ENCODE data around the gene ZNF236. TPM values are rescaled to one million over a fixed set of nuclear protein-coding genes. Genes with fewer than 3 reads are reported as not detected.

Gene ZNF236
- total RNA-seq, 2 donors from 2014 or later = 9.7 to 16.9 TPM

GRCh38 chr18:76821875-76822505 lies 367 bp upstream of the ZNF236 start:
- Histone ChIP-seq H3K9ac (ENCODE audit: low read depth in 2 of 2, low read length in 2 of 2) (peak overlapping the region; percentile 90 to 98), H3K27me3 (no peaks in the 10 kb centered on the region), H3K9me3 (no peaks in the 10 kb centered on the region), H3K4me3 (peak overlapping the region; percentile 80), H3K4me1 (peaks cover 6% of the 10 kb centered on the region), H3K36me3 (no peaks in the 10 kb centered on the region), H3K27ac (peak overlapping the region; percentile 91)
- TF ChIP-seq CTCF (IDR thresholded peaks at IDR 0.05) = no peak
- intact Hi-C loops (cut with DNase I) = no loop called here
- DNase-seq = peak; percentile 64

- peak overlapping the region; percentile 62 for H3K4me3 ChIP-seq
- no peaks in the 10 kb centered on the region for H3K27me3 ChIP-seq
- DNase-seq = peak; percentile 25
- intact Hi-C loops (cut with DNase I) = no loop called here
- no peak for TF ChIP-seq CTCF (IDR thresholded peaks at IDR 0.05)
- peaks cover 6% of the 10 kb centered on the region for H3K4me1 ChIP-seq
- peak overlapping the region; percentile 67 for H3K27ac ChIP-seq
- H3K36me3 ChIP-seq = no peaks in the 10 kb centered on the region
- no peaks in the 10 kb centered on the region for H3K9me3 ChIP-seq
- H3K9ac ChIP-seq (ENCODE audit: low read depth in 2 of 2, low read length in 2 of 2) = peak overlapping the region; percentile 82 to 84
These were observed 793 bp downstream of the ZNF236 start for GRCh38 chr18:76823161-76823538.

- Histone ChIP-seq H3K27me3 (no peaks in the 10 kb centered on the region), H3K9me3 (no peaks in the 10 kb centered on the region), H3K4me1 (peaks cover 6% of the 10 kb centered on the region), H3K27ac (no peak overlapping the region), H3K4me3 (peak overlapping the region; percentile 62), H3K36me3 (no peaks in the 10 kb centered on the region), H3K9ac (ENCODE audit: low read depth in 2 of 2, low read length in 2 of 2) (peak overlapping the region in 1 of 2 donors; percentile 82)
- no peak for TF ChIP-seq CTCF (IDR thresholded peaks at IDR 0.05)
- DNase-seq = peak; percentile 37
- intact Hi-C loops (cut with DNase I) = no loop called here
These were observed 1.2 kb downstream of the ZNF236 start for GRCh38 chr18:76823587-76824011.

GRCh38 chr18:76824145-76824676 lies 1.9 kb downstream of the ZNF236 start:
- Histone ChIP-seq H3K4me1 (peaks cover 6% of the 10 kb centered on the region), H3K27ac (no peak overlapping the region), H3K4me3 (no peak overlapping the region), H3K27me3 (no peaks in the 10 kb centered on the region), H3K9me3 (no peaks in the 10 kb centered on the region), H3K9ac (ENCODE audit: low read depth in 2 of 2, low read length in 2 of 2) (no peak overlapping the region), H3K36me3 (no peaks in the 10 kb centered on the region)
- intact Hi-C loops (cut with DNase I) = no loop called here
- no peak for DNase-seq
- no peak for TF ChIP-seq CTCF (IDR thresholded peaks at IDR 0.05)

GRCh38 chr18:76824754-76825153 lies 2.4 kb downstream of the ZNF236 start:
- Histone ChIP-seq H3K27me3 (no peaks in the 10 kb centered on the region), H3K4me1 (peaks cover 6% of the 10 kb centered on the region), H3K9me3 (no peaks in the 10 kb centered on the region), H3K27ac (no peak overlapping the region), H3K36me3 (no peaks in the 10 kb centered on the region), H3K4me3 (no peak overlapping the region), H3K9ac (ENCODE audit: low read depth in 2 of 2, low read length in 2 of 2) (no peak overlapping the region)
- TF ChIP-seq CTCF (IDR thresholded peaks at IDR 0.05) = no peak
- intact Hi-C loops (cut with DNase I) = no loop called here
- no peak for DNase-seq

All from colonic mucosa (tissue), 4 donors.